GM21367 (cell line): ENCODE measurements around the gene CACNA1E.
"Not testable (repeated sequence)": the region's sequence is repeated elsewhere in the genome, so short reads cannot be mapped to it uniquely, and the experiment has no call there.

Source experiments
- ATAC-seq: cut with Tn5 transposase; IDR thresholded peaks from one replicate; pipeline ENCODE4 v1.9.1; 2021; ENCODE audit not compliant: unreplicated experiment

The CACNA1E gene

GRCh38 chr1:181514298-181515290 lies 31.3 kb downstream of the CACNA1E start:
- ATAC-seq = peak; percentile 65

- no peak for ATAC-seq
These were observed 33.4 kb downstream of the CACNA1E start for GRCh38 chr1:181516706-181517105.

- no peak for ATAC-seq
These were observed 34.0 kb downstream of the CACNA1E start for GRCh38 chr1:181517181-181517875.

- no peak for ATAC-seq
These were observed 34.8 kb downstream of the CACNA1E start for GRCh38 chr1:181518152-181518551.

- ATAC-seq = no peak
These were observed 39.5 kb downstream of the CACNA1E start for GRCh38 chr1:181522864-181523263.

GRCh38 chr1:181525104-181525721 lies 41.9 kb downstream of the CACNA1E start:
- ATAC-seq = no peak

GRCh38 chr1:181528241-181528640 lies 44.9 kb downstream of the CACNA1E start:
- ATAC-seq = not testable (repeated sequence)

- ATAC-seq = no peak
These were observed 48.1 kb downstream of the CACNA1E start for GRCh38 chr1:181531441-181531840.

- ATAC-seq = no peak
These were observed 48.8 kb downstream of the CACNA1E start for GRCh38 chr1:181531951-181532600.

GRCh38 chr1:181538836-181539235 lies 55.5 kb downstream of the CACNA1E start:
- no peak for ATAC-seq

- no peak for ATAC-seq
These were observed 58.1 kb downstream of the CACNA1E start for GRCh38 chr1:181541458-181541857.

- ATAC-seq = no peak
These were observed 58.6 kb downstream of the CACNA1E start for GRCh38 chr1:181541947-181542346.

- not testable (repeated sequence) for ATAC-seq
These were observed 59.1 kb downstream of the CACNA1E start for GRCh38 chr1:181542406-181542805.

GRCh38 chr1:181545395-181545794 lies 62.1 kb downstream of the CACNA1E start:
- no peak for ATAC-seq

GRCh38 chr1:181548497-181548896 lies 65.2 kb downstream of the CACNA1E start:
- ATAC-seq = no peak

GRCh38 chr1:181551249-181551648 lies 67.9 kb downstream of the CACNA1E start:
- no peak for ATAC-seq

- no peak for ATAC-seq
These were observed 68.4 kb downstream of the CACNA1E start for GRCh38 chr1:181551754-181552153.

- no peak for ATAC-seq
These were observed 71.1 kb downstream of the CACNA1E start for GRCh38 chr1:181554465-181554864.

- ATAC-seq = no peak
These were observed 73.3 kb downstream of the CACNA1E start for GRCh38 chr1:181556631-181557030.

GRCh38 chr1:181557313-181557712 lies 74.0 kb downstream of the CACNA1E start:
- ATAC-seq = no peak

GRCh38 chr1:181558416-181558815 lies 75.1 kb downstream of the CACNA1E start:
- ATAC-seq = no peak
